ENCODE measurements around the gene GIT2. TPM values are rescaled to one million over a fixed set of nuclear protein-coding genes. Genes with fewer than 3 reads are reported as not detected.

Gene GIT2
- total and polyA plus RNA-seq, 4 donors = 9.3 to 78.0 (median 39.6) TPM

DNA sequence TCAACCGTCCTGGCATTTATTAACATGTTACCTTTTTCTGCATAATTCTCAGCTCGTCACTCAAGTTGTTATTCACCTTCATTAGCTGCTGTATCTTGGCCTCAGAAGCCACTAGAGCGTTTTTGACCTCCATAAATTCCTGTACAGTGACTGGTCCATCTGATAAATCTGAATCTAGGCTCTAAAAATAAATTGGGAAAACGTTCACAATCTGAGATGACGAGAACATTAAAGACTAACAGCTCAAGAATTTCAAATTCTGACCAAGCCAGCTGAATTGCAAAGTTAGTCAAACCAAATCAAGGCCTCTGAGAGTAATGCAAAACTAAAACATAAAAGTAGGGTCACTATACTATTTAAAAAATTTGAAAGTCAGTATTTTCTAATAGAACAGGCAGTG lies 45.0 kb downstream of the GIT2 start:
- intact Hi-C loops (cut with DNase I) = loop anchor here in 1 of 2 donors (5.0 kb wide), 1 partner anchor 46 kb away; the partner anchor contains the start of genes ANKRD13A and GIT2

GRCh38 chr12:109950625-109951024 lies 45.5 kb downstream of the GIT2 start:
- H3K4me3 ChIP-seq (ENCODE audit: low read length in 2 of 2) = no peak overlapping the region
- intact Hi-C loops (cut with DNase I) = loop anchor here in 1 of 2 donors (5.0 kb wide), 1 partner anchor 47 kb away; the partner anchor contains the start of genes ANKRD13A and GIT2
- DNase-seq = no peak
- H3K9me3 ChIP-seq (ENCODE audit: control insufficient read depth, low read length) = no peaks in the 10 kb centered on the region
- peak overlapping the region in 1 of 2 donors; percentile 98 for H3K27ac ChIP-seq (ENCODE audit: low read depth in 1 of 2, low read length in 2 of 2)
- peaks cover 0 to 5% of the 10 kb centered on the region in 2 donors for H3K36me3 ChIP-seq (ENCODE audit: control insufficient read depth in 1 of 2, insufficient read depth in 2 of 2, low read length in 1 of 2)
- H3K27me3 ChIP-seq (ENCODE audit: control insufficient read depth in 1 of 2, insufficient read depth in 2 of 2, low read length in 1 of 2) = no peaks in the 10 kb centered on the region
- peaks cover 4% of the 10 kb centered on the region in 2 donors for H3K4me1 ChIP-seq (ENCODE audit: control insufficient read depth in 1 of 2, insufficient read depth in 2 of 2, low read length in 2 of 2)
- no peak for ATAC-seq (ENCODE audit: low FRiP score)

More for the DNA sequence above, 45.0 kb downstream of the GIT2 start:
- 4 to 5% methylated on average over 5 of the region's 5 CpGs for WGBS, 2 donors
- H3K9me3 ChIP-seq (ENCODE audit: control insufficient read depth, low read length) = no peaks in the 10 kb centered on the region
- peaks cover 4% of the 10 kb centered on the region in 2 donors for H3K4me1 ChIP-seq (ENCODE audit: control insufficient read depth in 1 of 2, insufficient read depth in 2 of 2, low read length in 2 of 2)
- peaks cover 0 to 5% of the 10 kb centered on the region in 2 donors for H3K36me3 ChIP-seq (ENCODE audit: control insufficient read depth in 1 of 2, insufficient read depth in 2 of 2, low read length in 1 of 2)
- H3K27me3 ChIP-seq (ENCODE audit: control insufficient read depth in 1 of 2, insufficient read depth in 2 of 2, low read length in 1 of 2) = no peaks in the 10 kb centered on the region
- DNase-seq = no peak
- no peak overlapping the region for H3K4me3 ChIP-seq (ENCODE audit: low read length in 2 of 2)
- H3K27ac ChIP-seq (ENCODE audit: low read depth in 1 of 2, low read length in 2 of 2) = peak overlapping the region in 1 of 2 donors; percentile 57
- ATAC-seq (ENCODE audit: low FRiP score) = no peak

GRCh38 chr12:109949089-109949488 lies 47.1 kb downstream of the GIT2 start:
- intact Hi-C loops (cut with DNase I) = no loop called here
- 3 to 8% methylated on average over 1 of the region's 1 CpG for WGBS, 2 donors
- H3K9me3 ChIP-seq (ENCODE audit: control insufficient read depth, low read length) = no peaks in the 10 kb centered on the region
- H3K27me3 ChIP-seq (ENCODE audit: control insufficient read depth in 1 of 2, insufficient read depth in 2 of 2, low read length in 1 of 2) = no peaks in the 10 kb centered on the region
- peaks cover 0 to 5% of the 10 kb centered on the region in 2 donors for H3K36me3 ChIP-seq (ENCODE audit: control insufficient read depth in 1 of 2, insufficient read depth in 2 of 2, low read length in 1 of 2)
- H3K4me3 ChIP-seq (ENCODE audit: low read length in 2 of 2) = no peak overlapping the region
- H3K27ac ChIP-seq (ENCODE audit: low read depth in 1 of 2, low read length in 2 of 2) = peak overlapping the region in 1 of 2 donors; percentile 45
- DNase-seq = no peak
- H3K4me1 ChIP-seq (ENCODE audit: control insufficient read depth in 1 of 2, insufficient read depth in 2 of 2, low read length in 2 of 2) = peaks cover 4% of the 10 kb centered on the region in 2 donors
- no peak for ATAC-seq (ENCODE audit: low FRiP score)

GRCh38 chr12:109948368-109948767 lies 47.8 kb downstream of the GIT2 start:
- Histone ChIP-seq H3K27me3 (ENCODE audit: control insufficient read depth in 1 of 2, insufficient read depth in 2 of 2, low read length in 1 of 2) (no peaks in the 10 kb centered on the region), H3K4me3 (ENCODE audit: low read length in 2 of 2) (no peak overlapping the region), H3K4me1 (ENCODE audit: control insufficient read depth in 1 of 2, insufficient read depth in 2 of 2, low read length in 2 of 2) (peaks cover 3 to 4% of the 10 kb centered on the region in 2 donors), H3K9me3 (ENCODE audit: control insufficient read depth, low read length) (no peaks in the 10 kb centered on the region), H3K36me3 (ENCODE audit: control insufficient read depth in 1 of 2, insufficient read depth in 2 of 2, low read length in 1 of 2) (peaks cover 0 to 5% of the 10 kb centered on the region in 2 donors), H3K27ac (ENCODE audit: low read depth in 1 of 2, low read length in 2 of 2) (peak overlapping the region in 1 of 2 donors; percentile 41)
- ATAC-seq (ENCODE audit: low FRiP score) (no peak), DNase-seq (no peak)
- intact Hi-C loops (cut with DNase I) = no loop called here
- 71 to 77% methylated on average over 4 of the region's 4 CpGs for WGBS, 2 donors

DNA sequence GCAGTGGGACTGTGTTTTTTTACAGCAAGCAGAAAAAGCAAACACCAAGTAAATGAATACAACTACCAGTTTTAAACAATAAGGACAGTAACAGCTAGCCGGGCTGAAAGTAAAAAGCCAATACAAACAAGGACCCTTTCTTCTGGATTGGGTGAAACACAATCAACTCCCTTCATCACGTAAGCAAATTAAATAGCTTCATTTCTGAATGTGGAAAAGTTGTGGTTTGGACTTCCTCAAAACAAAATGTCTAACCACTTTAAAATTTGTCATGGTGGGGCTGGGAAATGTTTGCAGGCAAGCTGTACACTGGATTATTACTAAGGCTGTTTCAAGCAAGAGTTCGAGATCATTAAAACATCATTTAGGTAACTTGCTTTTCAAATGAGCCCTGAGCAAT lies 48.6 kb downstream of the GIT2 start:
- Histone ChIP-seq H3K4me1 (ENCODE audit: control insufficient read depth in 1 of 2, insufficient read depth in 2 of 2, low read length in 2 of 2) (peaks cover 2 to 4% of the 10 kb centered on the region in 2 donors), H3K27ac (ENCODE audit: low read depth in 1 of 2, low read length in 2 of 2) (no peak overlapping the region), H3K4me3 (ENCODE audit: low read length in 2 of 2) (no peak overlapping the region), H3K9me3 (ENCODE audit: control insufficient read depth, low read length) (no peaks in the 10 kb centered on the region), H3K27me3 (ENCODE audit: control insufficient read depth in 1 of 2, insufficient read depth in 2 of 2, low read length in 1 of 2) (no peaks in the 10 kb centered on the region), H3K36me3 (ENCODE audit: control insufficient read depth in 1 of 2, insufficient read depth in 2 of 2, low read length in 1 of 2) (peaks cover 0 to 4% of the 10 kb centered on the region in 2 donors)
- intact Hi-C loops (cut with DNase I) = no loop called here
- WGBS, 2 donors = 22 to 35% methylated on average over 3 of the region's 3 CpGs
- ATAC-seq (ENCODE audit: low FRiP score) = no peak
- DNase-seq = no peak

GRCh38 chr12:109946913-109947312 lies 49.3 kb downstream of the GIT2 start:
- Histone ChIP-seq H3K9me3 (ENCODE audit: control insufficient read depth, low read length) (no peaks in the 10 kb centered on the region), H3K27ac (ENCODE audit: low read depth in 1 of 2, low read length in 2 of 2) (no peak overlapping the region), H3K27me3 (ENCODE audit: control insufficient read depth in 1 of 2, insufficient read depth in 2 of 2, low read length in 1 of 2) (no peaks in the 10 kb centered on the region), H3K36me3 (ENCODE audit: control insufficient read depth in 1 of 2, insufficient read depth in 2 of 2, low read length in 1 of 2) (peaks cover 0 to 4% of the 10 kb centered on the region in 2 donors), H3K4me3 (ENCODE audit: low read length in 2 of 2) (no peak overlapping the region), H3K4me1 (ENCODE audit: control insufficient read depth in 1 of 2, insufficient read depth in 2 of 2, low read length in 2 of 2) (peaks cover 0 to 2% of the 10 kb centered on the region in 2 donors)
- intact Hi-C loops (cut with DNase I) = no loop called here
- 88 to 92% methylated on average over 9 of the region's 9 CpGs for WGBS, 2 donors
- peak; percentile 19 for ATAC-seq (ENCODE audit: low FRiP score)
- no peak for DNase-seq

- Histone ChIP-seq H3K9me3 (ENCODE audit: control insufficient read depth, low read length) (no peaks in the 10 kb centered on the region), H3K36me3 (ENCODE audit: control insufficient read depth in 1 of 2, insufficient read depth in 2 of 2, low read length in 1 of 2) (peaks cover 0 to 1% of the 10 kb centered on the region in 2 donors), H3K27ac (ENCODE audit: low read depth in 1 of 2, low read length in 2 of 2) (peak overlapping the region in 1 of 2 donors; percentile 20), H3K4me1 (ENCODE audit: control insufficient read depth in 1 of 2, insufficient read depth in 2 of 2, low read length in 2 of 2) (peaks cover 0 to 2% of the 10 kb centered on the region in 2 donors), H3K27me3 (ENCODE audit: control insufficient read depth in 1 of 2, insufficient read depth in 2 of 2, low read length in 1 of 2) (no peaks in the 10 kb centered on the region), H3K4me3 (ENCODE audit: low read length in 2 of 2) (no peak overlapping the region)
- DNase-seq (no peak), ATAC-seq (ENCODE audit: low FRiP score) (peak; percentile 13)
- intact Hi-C loops (cut with DNase I) = no loop called here
- 8 to 23% methylated on average over 5 of the region's 5 CpGs for WGBS, 2 donors
Measured at GRCh38 chr12:109946505-109946904, 49.7 kb downstream of the GIT2 start.

DNA sequence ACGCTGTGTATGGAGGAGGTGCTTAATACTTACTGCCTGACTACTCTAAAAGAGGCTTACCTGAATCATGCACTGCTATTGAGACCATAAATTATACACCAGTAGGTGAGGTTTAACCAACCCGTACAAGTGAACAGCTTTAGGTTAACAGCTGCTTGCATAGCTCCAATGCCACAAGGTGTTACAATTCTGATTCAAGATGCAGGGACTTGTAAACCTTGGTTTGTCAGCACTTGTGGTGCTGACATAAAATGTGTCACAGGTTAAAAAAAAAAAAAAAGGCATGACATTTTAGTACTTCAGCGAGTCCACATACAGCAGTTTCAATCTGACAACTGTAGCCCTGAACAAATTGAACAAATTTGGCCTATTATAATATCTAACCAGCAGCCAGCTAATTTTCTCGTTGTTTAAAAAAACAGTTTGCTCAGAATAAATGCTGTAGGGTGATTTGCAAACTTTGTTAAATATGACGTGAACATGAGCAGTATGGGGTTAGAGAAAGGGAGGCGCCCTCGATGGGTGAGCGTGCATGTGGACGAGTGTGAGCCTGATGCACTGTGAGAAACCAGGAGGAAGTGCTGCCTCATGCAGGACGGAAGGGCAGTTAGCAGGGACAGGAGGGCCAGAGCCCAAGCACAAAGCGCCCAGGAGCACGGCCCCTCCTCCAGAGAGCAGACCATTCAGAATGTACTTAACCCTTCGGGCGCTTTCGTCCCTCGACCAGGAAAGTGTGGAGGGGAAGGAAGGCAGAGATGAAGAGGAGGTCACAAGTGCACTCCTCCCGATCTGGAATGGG lies 51.4 kb downstream of the GIT2 start:
- H3K4me1 ChIP-seq (ENCODE audit: control insufficient read depth in 1 of 2, insufficient read depth in 2 of 2, low read length in 2 of 2) = no peaks in the 10 kb centered on the region
- H3K4me3 ChIP-seq (ENCODE audit: low read length in 2 of 2) = no peak overlapping the region
- intact Hi-C loops (cut with DNase I) = no loop called here
- no peaks in the 10 kb centered on the region for H3K27me3 ChIP-seq (ENCODE audit: control insufficient read depth in 1 of 2, insufficient read depth in 2 of 2, low read length in 1 of 2)
- H3K9me3 ChIP-seq (ENCODE audit: control insufficient read depth, low read length) = no peaks in the 10 kb centered on the region
- peaks cover 0 to 1% of the 10 kb centered on the region in 2 donors for H3K36me3 ChIP-seq (ENCODE audit: control insufficient read depth in 1 of 2, insufficient read depth in 2 of 2, low read length in 1 of 2)
- H3K27ac ChIP-seq (ENCODE audit: low read depth in 1 of 2, low read length in 2 of 2) = no peak overlapping the region
- 33 to 35% methylated on average over 17 of the region's 17 CpGs for WGBS, 2 donors
- ATAC-seq (ENCODE audit: low FRiP score) (peak; percentile 51), DNase-seq (peak in 1 of 2 donors; percentile 52)

DNA sequence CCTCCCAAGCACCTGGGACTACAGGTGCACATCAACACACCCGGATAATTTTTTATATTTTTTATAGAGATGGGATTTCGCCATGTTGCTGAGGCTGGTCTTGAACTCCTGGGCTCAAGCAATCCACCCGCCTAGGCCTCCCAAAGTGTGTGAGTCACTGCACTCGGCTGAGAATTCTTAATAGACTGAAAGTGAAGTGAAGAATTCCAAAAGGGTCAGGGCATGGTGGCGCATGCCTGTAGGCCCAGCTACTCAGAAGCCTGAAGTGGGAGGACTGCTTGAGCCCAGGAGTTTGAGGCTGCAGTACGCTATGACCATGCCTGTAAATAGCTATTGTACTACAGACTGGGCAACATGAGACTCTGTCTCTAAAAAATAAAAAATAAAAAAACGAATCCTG lies 52.4 kb downstream of the GIT2 start:
- Histone ChIP-seq H3K27me3 (ENCODE audit: control insufficient read depth in 1 of 2, insufficient read depth in 2 of 2, low read length in 1 of 2) (no peaks in the 10 kb centered on the region), H3K9me3 (ENCODE audit: control insufficient read depth, low read length) (no peaks in the 10 kb centered on the region), H3K4me1 (ENCODE audit: control insufficient read depth in 1 of 2, insufficient read depth in 2 of 2, low read length in 2 of 2) (no peaks in the 10 kb centered on the region), H3K36me3 (ENCODE audit: control insufficient read depth in 1 of 2, insufficient read depth in 2 of 2, low read length in 1 of 2) (peaks cover 0 to 3% of the 10 kb centered on the region in 2 donors), H3K27ac (ENCODE audit: low read depth in 1 of 2, low read length in 2 of 2) (no peak overlapping the region), H3K4me3 (ENCODE audit: low read length in 2 of 2) (no peak overlapping the region)
- WGBS, 2 donors = 88 to 91% methylated on average over 7 of the region's 7 CpGs
- ATAC-seq (ENCODE audit: low FRiP score) (no peak), DNase-seq (no peak)
- intact Hi-C loops (cut with DNase I) = no loop called here

All from aorta (tissue), 5 donors.